Measurements from ENCODE around the gene ADAMTS9. TPM values are rescaled to one million over a fixed set of nuclear protein-coding genes. Genes with fewer than 3 reads are reported as not detected.

Gene ADAMTS9
- total and polyA plus RNA-seq, 2 donors (not counting 1 experiment from before 2014, with no cell fraction given): not detected

DNA sequence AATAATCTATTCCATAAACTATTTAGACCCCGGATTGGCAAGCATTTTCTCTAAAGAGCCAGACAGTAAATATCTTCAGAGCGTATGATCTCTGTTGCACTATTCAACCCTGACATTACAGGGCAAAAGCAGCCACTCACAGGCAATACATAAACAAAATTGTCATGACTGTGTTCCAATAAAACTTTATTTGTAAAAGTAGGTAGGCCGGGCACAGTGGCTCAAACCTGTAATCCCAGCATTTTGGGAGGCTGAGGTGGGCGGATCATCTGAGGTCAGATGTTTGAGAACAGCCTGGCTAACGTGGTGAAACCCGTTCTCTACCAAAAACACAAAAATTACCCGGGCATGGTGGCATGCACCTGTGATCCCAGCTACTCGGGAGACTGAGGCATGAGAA lies 66.5 kb downstream of the ADAMTS9 start:
- 82% methylated on average over 6 of the region's 8 CpGs for WGBS (ENCODE audit: insufficient coverage)
- Mint-ChIP-seq H3K27me3 (no peaks in the 10 kb centered on the region), H3K4me1 (no peaks in the 10 kb centered on the region), H3K27ac (no peak overlapping the region), H3K9me3 (ENCODE audit: insufficient read depth) (no peaks in the 10 kb centered on the region), H3K4me3 (no peak overlapping the region)
- Histone ChIP-seq H3K9me3 (ENCODE audit: control extremely low read depth in 1 of 3, control insufficient read depth in 2 of 3, insufficient read depth in 1 of 3, low read length in 2 of 3) (no peaks in the 10 kb centered on the region), H3K27ac (ENCODE audit: low read length in 2 of 2) (no peak overlapping the region), H3K36me3 (replicated peaks in 1 of 2; ENCODE audit: control extremely low read depth in 1 of 2, control insufficient read depth in 1 of 2, extremely low read depth in 1 of 2, insufficient read depth in 2 of 2, low read length in 1 of 2) (no peaks in the 10 kb centered on the region), H3K27me3 (replicated peaks in 1 of 4; ENCODE audit: control extremely low read depth in 1 of 4, control insufficient read depth in 3 of 4, insufficient read depth in 4 of 4, low read length in 3 of 4) (no peaks in the 10 kb centered on the region), H4K20me1 (ENCODE audit: control insufficient read depth, insufficient read depth, low read length, poor library complexity, severe bottlenecking) (no peaks in the 10 kb centered on the region), H2AFZ (ENCODE audit: insufficient read depth, low read depth, low read length, poor library complexity, severe bottlenecking) (no peak overlapping the region), H3K4me3 (ENCODE audit: control extremely low read depth in 1 of 5, extremely low read depth in 1 of 5, insufficient read depth in 1 of 5, low read depth in 2 of 5, low read length in 4 of 5) (no peak overlapping the region), H3K4me1 (ENCODE audit: control insufficient read depth in 2 of 2, insufficient read depth in 2 of 2, low read length in 2 of 2) (no peaks in the 10 kb centered on the region), H3K9ac (ENCODE audit: low read length) (no peak overlapping the region), H3K4me2 (replicated peaks; ENCODE audit: low read depth, low read length, poor library complexity, severe bottlenecking) (no peak overlapping the region), H3K79me2 (ENCODE audit: control insufficient read depth, insufficient read depth, low read length) (no peaks in the 10 kb centered on the region)
- ATAC-seq (ENCODE audit: low read depth): no peak
- TF ChIP-seq EZH2 (IDR thresholded peaks at IDR 0.05; ENCODE audit: borderline replicate concordance, insufficient read depth, low read depth, low read length, poor library complexity, severe bottlenecking): no peak
- TF ChIP-seq, protein P1, sequence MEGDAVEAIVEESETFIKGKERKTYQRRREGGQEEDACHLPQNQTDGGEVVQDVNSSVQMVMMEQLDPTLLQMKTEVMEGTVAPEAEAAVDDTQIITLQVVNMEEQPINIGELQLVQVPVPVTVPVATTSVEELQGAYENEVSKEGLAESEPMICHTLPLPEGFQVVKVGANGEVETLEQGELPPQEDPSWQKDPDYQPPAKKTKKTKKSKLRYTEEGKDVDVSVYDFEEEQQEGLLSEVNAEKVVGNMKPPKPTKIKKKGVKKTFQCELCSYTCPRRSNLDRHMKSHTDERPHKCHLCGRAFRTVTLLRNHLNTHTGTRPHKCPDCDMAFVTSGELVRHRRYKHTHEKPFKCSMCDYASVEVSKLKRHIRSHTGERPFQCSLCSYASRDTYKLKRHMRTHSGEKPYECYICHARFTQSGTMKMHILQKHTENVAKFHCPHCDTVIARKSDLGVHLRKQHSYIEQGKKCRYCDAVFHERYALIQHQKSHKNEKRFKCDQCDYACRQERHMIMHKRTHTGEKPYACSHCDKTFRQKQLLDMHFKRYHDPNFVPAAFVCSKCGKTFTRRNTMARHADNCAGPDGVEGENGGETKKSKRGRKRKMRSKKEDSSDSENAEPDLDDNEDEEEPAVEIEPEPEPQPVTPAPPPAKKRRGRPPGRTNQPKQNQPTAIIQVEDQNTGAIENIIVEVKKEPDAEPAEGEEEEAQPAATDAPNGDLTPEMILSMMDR (IDR thresholded peaks at IDR 0.05): no peak
- POLR2A ChIA-PET: no interaction called here
- CTCF ChIA-PET: no interaction called here
- no peak for DNase-seq
- intact Hi-C loops (cut with micrococcal nuclease): no loop called here

DNA sequence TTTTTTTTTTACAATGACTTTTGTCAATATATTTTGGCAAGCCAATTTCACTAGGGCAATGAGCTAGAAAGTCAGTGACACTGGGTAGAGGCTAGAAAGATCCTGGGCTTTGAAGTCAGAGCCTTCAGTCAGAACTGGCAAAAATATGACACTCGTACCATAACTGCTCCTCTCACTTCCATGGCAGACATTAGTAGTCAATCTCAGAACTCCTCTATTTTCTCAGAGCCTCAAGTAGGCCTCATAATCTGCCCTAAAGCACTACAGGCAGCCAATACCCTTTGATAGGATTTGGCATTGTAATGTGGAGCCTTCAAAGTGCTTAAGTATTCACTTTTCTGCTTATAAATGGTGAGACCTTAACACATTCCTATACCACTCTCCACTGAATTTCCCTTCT lies 67.8 kb downstream of the ADAMTS9 start:
- Mint-ChIP-seq H3K9me3 (ENCODE audit: insufficient read depth) (no peaks in the 10 kb centered on the region), H3K4me1 (no peaks in the 10 kb centered on the region), H3K27me3 (no peaks in the 10 kb centered on the region), H3K4me3 (no peak overlapping the region), H3K27ac (no peak overlapping the region)
- intact Hi-C loops (cut with micrococcal nuclease): no loop called here
- DNase-seq (no peak), ATAC-seq (ENCODE audit: low read depth) (no peak)
- Histone ChIP-seq H3K79me2 (ENCODE audit: control insufficient read depth, insufficient read depth, low read length) (no peaks in the 10 kb centered on the region), H3K4me3 (ENCODE audit: control extremely low read depth in 1 of 5, extremely low read depth in 1 of 5, insufficient read depth in 1 of 5, low read depth in 2 of 5, low read length in 4 of 5) (no peak overlapping the region), H3K36me3 (replicated peaks in 1 of 2; ENCODE audit: control extremely low read depth in 1 of 2, control insufficient read depth in 1 of 2, extremely low read depth in 1 of 2, insufficient read depth in 2 of 2, low read length in 1 of 2) (no peaks in the 10 kb centered on the region), H4K20me1 (ENCODE audit: control insufficient read depth, insufficient read depth, low read length, poor library complexity, severe bottlenecking) (no peaks in the 10 kb centered on the region), H3K9ac (ENCODE audit: low read length) (no peak overlapping the region), H3K9me3 (ENCODE audit: control extremely low read depth in 1 of 3, control insufficient read depth in 2 of 3, insufficient read depth in 1 of 3, low read length in 2 of 3) (no peaks in the 10 kb centered on the region), H3K4me2 (replicated peaks; ENCODE audit: low read depth, low read length, poor library complexity, severe bottlenecking) (no peak overlapping the region), H3K27me3 (replicated peaks in 1 of 4; ENCODE audit: control extremely low read depth in 1 of 4, control insufficient read depth in 3 of 4, insufficient read depth in 4 of 4, low read length in 3 of 4) (no peaks in the 10 kb centered on the region), H3K27ac (ENCODE audit: low read length in 2 of 2) (no peak overlapping the region), H2AFZ (ENCODE audit: insufficient read depth, low read depth, low read length, poor library complexity, severe bottlenecking) (no peak overlapping the region), H3K4me1 (ENCODE audit: control insufficient read depth in 2 of 2, insufficient read depth in 2 of 2, low read length in 2 of 2) (no peaks in the 10 kb centered on the region)
- no peak for TF ChIP-seq EZH2 (IDR thresholded peaks at IDR 0.05; ENCODE audit: borderline replicate concordance, insufficient read depth, low read depth, low read length, poor library complexity, severe bottlenecking)
- TF ChIP-seq, protein P1 (IDR thresholded peaks at IDR 0.05): no peak
- no CpG with 5 or more reads among the region's 1 CpG for WGBS (ENCODE audit: insufficient coverage)
- CTCF ChIA-PET: no interaction called here
- POLR2A ChIA-PET: no interaction called here

Data from B cell (primary cell).